GM18499 (cell line): ENCODE data around the gene SLC39A6.
"Not testable (repeated sequence)": the region's sequence is repeated elsewhere in the genome, so short reads cannot be mapped to it uniquely, and the experiment has no call there.

Source experiments
- ATAC-seq: cut with Tn5 transposase; IDR thresholded peaks from one replicate; pipeline ENCODE4 v1.9.1; 2021; ENCODE audit warnings: moderate number of reproducible peaks; ENCODE audit not compliant: insufficient read depth, unreplicated experiment

The SLC39A6 gene

DNA sequence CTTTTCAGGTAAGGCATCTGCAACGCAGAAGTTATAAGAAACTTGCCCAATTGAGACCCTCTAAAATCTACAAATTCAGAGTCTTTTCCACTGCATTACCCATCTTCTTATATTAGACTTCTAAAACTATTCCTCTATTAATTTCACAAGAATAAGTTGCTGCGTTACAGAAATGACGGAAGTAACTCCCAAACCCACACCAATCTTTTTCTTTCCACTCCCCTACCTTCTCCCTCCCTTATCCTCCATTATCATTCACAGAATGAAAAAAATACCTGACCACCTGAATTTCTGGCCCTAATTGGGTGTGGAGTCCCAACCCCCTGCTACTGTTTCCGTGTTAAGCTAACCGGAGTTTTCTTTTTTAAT, 62.5 kb downstream of the SLC39A6 start:
- no peak for ATAC-seq

DNA sequence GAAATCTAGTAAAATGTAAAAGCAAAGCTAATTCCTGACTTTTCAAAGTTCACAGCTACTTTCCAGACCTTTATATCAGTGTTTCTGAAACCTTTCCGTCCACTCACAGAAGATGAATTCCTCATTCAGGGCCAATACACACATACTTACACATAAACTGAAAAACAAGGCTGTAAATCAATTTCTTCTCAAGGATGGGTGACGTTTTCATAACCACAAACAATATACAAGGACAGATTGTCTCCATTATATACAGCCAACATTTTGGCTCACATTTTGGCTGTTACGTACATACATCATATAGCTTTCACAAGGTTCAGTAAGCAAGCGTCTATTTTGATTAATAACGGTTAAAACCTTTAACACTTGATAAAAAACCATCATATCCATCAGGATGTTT, 63.1 kb downstream of the SLC39A6 start:
- ATAC-seq = no peak

DNA sequence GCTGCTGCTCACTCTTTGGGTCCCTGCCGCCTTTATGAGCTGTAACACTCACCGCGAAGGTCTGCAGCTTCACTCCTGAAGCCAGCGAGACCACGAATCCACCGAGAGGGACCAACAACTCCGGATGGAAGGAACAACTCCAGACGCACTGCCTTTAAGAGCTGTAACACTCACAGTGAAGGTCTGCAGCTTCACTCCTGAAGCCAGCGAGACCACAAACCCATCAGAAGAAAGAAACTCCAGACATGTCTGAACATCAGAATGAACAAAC, 64.4 kb downstream of the SLC39A6 start:
- not testable (repeated sequence) for ATAC-seq

DNA sequence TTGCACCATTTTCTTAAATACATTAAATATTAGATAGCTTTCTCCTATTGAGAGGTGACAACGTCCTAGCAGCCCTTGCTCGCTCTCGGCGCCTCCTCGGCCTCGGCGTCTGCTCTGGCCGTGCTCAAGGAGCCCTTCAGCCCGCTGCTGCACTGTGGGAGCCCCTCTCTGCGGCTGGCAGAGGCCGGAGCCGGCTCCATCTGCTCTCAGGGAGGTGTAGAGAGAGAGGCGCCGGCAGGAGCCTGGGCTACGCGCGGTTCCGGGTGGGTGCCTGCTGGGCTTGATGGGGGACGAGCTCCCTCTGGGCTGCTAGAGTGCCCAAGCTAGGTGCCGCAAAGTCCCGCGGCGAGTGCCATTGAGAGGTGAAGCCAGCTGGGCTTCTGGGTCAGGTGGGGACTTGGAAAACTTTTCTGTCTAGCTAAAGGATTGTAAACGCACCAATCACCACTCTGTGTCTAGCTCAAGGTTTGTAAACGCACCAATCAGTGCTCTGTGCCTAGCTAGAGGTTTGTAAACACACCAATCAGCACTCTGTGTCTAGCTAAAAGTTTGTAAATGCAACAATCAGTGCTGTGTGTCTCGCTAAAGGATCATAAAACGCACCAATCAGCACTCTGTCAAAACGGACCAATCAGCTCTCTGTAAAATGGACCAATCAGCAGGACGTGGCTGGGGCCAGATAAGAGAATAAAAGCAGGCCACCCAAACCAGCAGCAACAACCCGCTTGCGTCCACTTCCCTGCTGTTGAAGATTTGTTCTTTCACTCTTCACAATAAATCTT, 64.9 kb downstream of the SLC39A6 start:
- no peak for ATAC-seq

DNA sequence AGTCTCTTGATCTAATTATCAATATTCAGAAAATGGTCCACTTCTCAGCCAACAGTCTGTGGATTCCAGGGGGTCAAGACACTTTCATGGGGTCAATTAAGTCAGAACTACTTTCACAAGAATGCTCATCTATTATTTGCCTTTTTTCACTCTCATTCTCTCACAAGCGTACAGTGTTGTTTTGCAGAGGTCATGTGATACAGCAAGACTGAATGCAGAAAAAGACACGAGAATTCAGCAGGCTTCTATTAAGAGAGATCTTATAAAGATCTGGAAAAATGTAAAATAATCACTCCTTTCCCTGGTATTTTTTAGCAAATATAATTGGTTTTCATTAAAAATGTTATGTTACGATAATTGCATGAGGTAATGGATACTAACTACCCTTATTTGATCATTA, 70.5 kb downstream of the SLC39A6 start:
- no peak for ATAC-seq
